IMR-90 (cell line): Measurements from ENCODE around the gene HIVEP1. TPM values are rescaled to one million over a fixed set of nuclear protein-coding genes. Genes with fewer than 3 reads are reported as not detected.

ENCODE experiments used
- ATAC-seq: fragments of 200-7000 bp; cut with Tn5 transposase; 2 replicates; pipeline ENCODE4 v1.9.1; 2020; ENCODE audit warnings: low read depth, mild to moderate bottlenecking, moderate library complexity
- BruUV-seq: library from RNA; stranded (reverse); fragments of 400-500 nt; replicated peaks from 2 replicates; lab custom pipeline; 2021; lab: Mats Ljungman, UMichigan
- CTCF ChIA-PET: fragments of 300-600 bp; formaldehyde crosslinking; extraction: SDS; loops from one replicate; lab custom pipeline; 2021; ENCODE audit warnings: antibody characterized with exemption; lab: Yijun Ruan, JAX
- POLR2A ChIA-PET: fragments of 300-600 bp; sonication (Branson Sonifier 250); formaldehyde crosslinking; loops from one replicate; lab custom pipeline; 2022; ENCODE audit warnings: antibody characterized with exemption; ENCODE audit not compliant: unreplicated experiment; lab: Charles Lee
- DNase-seq: peaks from one replicate; pipeline ENCODE4 v3.0.0; 2013
- H2AFZ ChIP-seq: replicated peaks from 2 replicates; pipeline ENCODE3; 2013; ENCODE audit warnings: low read length, mild to moderate bottlenecking; ENCODE audit not compliant: poor library complexity
- H2AK5ac ChIP-seq: 2 replicates; pipeline ENCODE4 v1.6.1; 2013; ENCODE audit warnings: low read depth, low read length, inconsistent platforms
- H2AK9ac ChIP-seq: replicated peaks from 2 replicates; pipeline ENCODE3; 2013; ENCODE audit warnings: mild to moderate bottlenecking, low read depth, low read length, moderate library complexity; ENCODE audit not compliant: poor library complexity
- H2BK120ac ChIP-seq: 2 replicates; pipeline ENCODE4 v1.6.1; 2013; ENCODE audit warnings: low read depth, low read length, inconsistent platforms
- H2BK15ac ChIP-seq: 3 replicates; pipeline ENCODE4 v1.6.1; 2013; ENCODE audit warnings: low read depth, low read length, inconsistent platforms
- H2BK20ac ChIP-seq: 2 replicates; pipeline ENCODE4 v1.6.1; 2013; ENCODE audit warnings: low read depth, mild to moderate bottlenecking, inconsistent platforms, low read length, moderate library complexity
- H2BK5ac ChIP-seq: 2 replicates; pipeline ENCODE4 v1.6.1; 2013; ENCODE audit warnings: mild to moderate bottlenecking, low read depth, low read length, inconsistent platforms; ENCODE audit not compliant: poor library complexity, severe bottlenecking
- H3K14ac ChIP-seq: replicated peaks from 2 replicates; pipeline ENCODE4 v1.6.1; 2013; ENCODE audit warnings: low read depth, low read length, inconsistent platforms
- H3K18ac ChIP-seq: 2 replicates; pipeline ENCODE4 v1.6.1; 2013; ENCODE audit warnings: low read depth, low read length, control low read depth
- H3K23ac ChIP-seq: 2 replicates; pipeline ENCODE4 v1.6.1; 2013; ENCODE audit warnings: low read depth, low read length, inconsistent platforms
- H3K27ac ChIP-seq: 2 replicates; pipeline ENCODE4 v1.5.1; 2013; ENCODE audit warnings: mild to moderate bottlenecking, control low read depth, low read length; ENCODE audit not compliant: insufficient read depth
- H3K27me3 ChIP-seq: 2 replicates; pipeline ENCODE4 v1.6.1; 2013; ENCODE audit warnings: low read length; ENCODE audit not compliant: control insufficient read depth, insufficient read depth
- H3K36me3 ChIP-seq: 2 replicates; pipeline ENCODE4 v1.6.1; 2013; ENCODE audit warnings: low read length, mixed read lengths; ENCODE audit not compliant: control insufficient read depth, insufficient read depth
- H3K4ac ChIP-seq: 2 replicates; pipeline ENCODE4 v1.6.1; 2013; ENCODE audit warnings: low read depth, low read length, inconsistent platforms
- H3K4me1 ChIP-seq: 2 replicates; pipeline ENCODE4 v1.6.1; 2013; ENCODE audit warnings: low read length, mixed read lengths; ENCODE audit not compliant: control insufficient read depth, insufficient read depth
- H3K4me2 ChIP-seq: 2 replicates; pipeline ENCODE4 v1.6.1; 2013; ENCODE audit warnings: low read depth, mild to moderate bottlenecking, control low read depth, low read length, moderate library complexity
- H3K4me3 ChIP-seq: 2 replicates; pipeline ENCODE4 v1.5.1; 2013; ENCODE audit warnings: low read depth, mild to moderate bottlenecking, control low read depth, low read length, moderate library complexity; ENCODE audit not compliant: insufficient read depth
- H3K56ac ChIP-seq: 2 replicates; pipeline ENCODE4 v1.6.1; 2013; ENCODE audit warnings: low read length, inconsistent platforms; ENCODE audit not compliant: insufficient read depth; ENCODE audit errors: extremely low read depth
- H3K79me1 ChIP-seq, 2 experiments: 2 replicates each; pipeline ENCODE4 v1.6.1; 2013; ENCODE audit warnings: low read length in 2 of 2, inconsistent platforms in 1 of 2, low read depth in 1 of 2
- H3K9ac ChIP-seq: 2 replicates; pipeline ENCODE4 v1.6.1; 2013; ENCODE audit warnings: low read depth, low read length, control low read depth
- H3K9me1 ChIP-seq: 2 replicates; pipeline ENCODE4 v1.6.1; 2013; ENCODE audit warnings: low read length, inconsistent platforms; ENCODE audit not compliant: insufficient read depth
- H3K9me3 ChIP-seq: 2 replicates; pipeline ENCODE4 v1.6.1; 2013; ENCODE audit warnings: low read length; ENCODE audit not compliant: control insufficient read depth, insufficient read depth
- H4K20me1 ChIP-seq: 2 replicates; pipeline ENCODE4 v1.6.1; 2013; ENCODE audit warnings: low read length, inconsistent platforms; ENCODE audit not compliant: insufficient read depth
- H4K5ac ChIP-seq: 2 replicates; pipeline ENCODE4 v1.6.1; 2013; ENCODE audit warnings: mild to moderate bottlenecking, low read depth, low read length, control low read depth
- H4K8ac ChIP-seq, 2 experiments: 2 replicates each; pipeline ENCODE4 v1.6.1; 2013; ENCODE audit warnings: low read depth in 2 of 2, low read length in 2 of 2, control low read depth in 1 of 2, inconsistent platforms in 1 of 2
- H4K91ac ChIP-seq: 2 replicates; pipeline ENCODE4 v1.6.1; 2013; ENCODE audit warnings: low read depth, low read length, inconsistent platforms; ENCODE audit not compliant: insufficient read depth
- CEBPB ChIP-seq: IDR thresholded peaks from 2 replicates; pipeline ENCODE4 v1.6.1; 2012; ENCODE audit warnings: low read depth, low read length, improper control_type of control experiment
- CHD1 ChIP-seq: IDR thresholded peaks from 2 replicates; pipeline ENCODE4 v1.6.1; 2012; ENCODE audit warnings: low read depth, low read length, improper control_type of control experiment
- WGBS, 2 experiments: methylation state at CpG; one replicate each; pipeline versions ENCODE4 v1.1.5 to v1.1.7; 2013; ENCODE audit warnings: missing lambda C conversion rate in 2 of 2; ENCODE audit not compliant: insufficient read length in 1 of 2; ENCODE audit errors: extremely low coverage in 2 of 2; 5-methylcytosine and 5-hydroxymethylcytosine counted together
- dilution Hi-C: fragments of 300-500 bp; cut with HindIII; formaldehyde crosslinking; loops from one replicate; pipeline ENCODE4 v1.14.3; 2018; ENCODE audit warnings: low sequenced_read_pairs; ENCODE audit not compliant: unreplicated experiment
- in situ Hi-C: fragments of 300-500 bp; cut with MboI; formaldehyde crosslinking; loops from 3 replicates; pipeline ENCODE4 v1.14.3; 2019; ENCODE audit warnings: low sequenced_read_pairs, inconsistent platforms, mixed read lengths
- intact Hi-C: fragments of 100-400 bp; cut with micrococcal nuclease; formaldehyde crosslinking; loops from 2 replicates; pipeline ENCODE4 v1.10.0; 2022
- polyA plus RNA-seq, 3 experiments: library from polyadenylated mRNA; depleted of rRNA; stranded (reverse); fragments of >200 nt; gene quantifications; 2 replicates each; pipeline ENCODE4 v1.2.3, GENCODE V29; 2012; ENCODE audit warnings: low replicate concordance in 1 of 3
- total RNA-seq: library from RNA; depleted of rRNA; stranded (reverse); fragments of >200 nt; gene quantifications from 2 replicates; pipeline ENCODE4 v1.2.3, GENCODE V29; 2012
- TF ChIP-seq, protein P1 (sequence below): fragments of 150-350 bp; IDR thresholded peaks from 2 replicates; pipeline ENCODE4 v1.6.1; 2016; ENCODE audit warnings: low read depth, mild to moderate bottlenecking, low read length, moderate library complexity, borderline replicate concordance

HIVEP1 gene
- total and polyA plus RNA-seq, 2 of the 4 experiments (the other 2 are of a cell fraction), result 13.0 to 17.2 TPM

DNA sequence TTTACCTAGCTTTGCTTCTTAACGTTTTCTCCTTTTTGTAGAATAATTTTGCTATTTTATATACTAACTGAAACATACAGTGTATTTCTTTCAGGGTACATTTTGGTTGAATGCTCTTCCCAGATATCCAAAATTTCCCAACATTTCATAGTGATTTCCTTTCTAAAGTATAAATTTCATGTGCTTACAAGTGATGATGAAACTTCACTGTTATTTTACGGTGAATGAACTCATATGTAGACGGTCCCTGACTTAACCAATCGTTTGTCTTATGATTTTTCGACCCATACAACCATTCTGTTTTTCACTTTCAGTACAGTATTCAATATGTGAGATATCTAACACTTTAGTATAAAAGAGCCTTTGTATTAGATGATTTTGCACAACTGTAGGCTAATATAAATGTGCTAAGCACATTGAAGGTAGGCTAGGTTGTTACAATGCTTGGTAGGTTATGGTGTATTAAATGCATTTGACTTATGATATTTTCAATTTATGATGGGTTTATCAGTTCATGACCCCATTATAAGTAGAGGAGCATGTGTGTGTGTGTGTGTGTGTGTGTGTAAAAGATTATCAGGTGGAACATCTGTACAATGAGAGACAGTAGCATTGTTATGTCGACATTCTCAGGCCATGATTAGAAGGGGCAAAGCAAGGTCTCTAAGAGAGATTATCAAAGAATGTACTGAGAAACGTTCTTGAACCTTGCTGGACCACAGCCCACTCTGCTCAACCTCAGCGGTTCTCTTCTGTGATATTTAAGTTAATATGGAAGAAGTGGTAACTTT is 20.9 kb downstream of the HIVEP1 start:
- Histone ChIP-seq H2AK9ac (no peak overlapping the region), H3K14ac (no peak overlapping the region), H2BK15ac (no peak overlapping the region), H3K56ac (no peak overlapping the region), H2BK20ac (no peak overlapping the region), H2AK5ac (no peak overlapping the region), H2BK120ac (no peak overlapping the region), H3K4ac (no peak overlapping the region), H3K27me3 (no peaks in the 10 kb centered on the region), H4K91ac (no peak overlapping the region), H3K18ac (no peak overlapping the region), H3K4me1 (peaks cover 11% of the 10 kb centered on the region), H3K36me3 (peaks cover 3% of the 10 kb centered on the region; the same call in 1 of the 2 replicates), H3K9ac (no peak overlapping the region), H3K4me2 (no peak overlapping the region), H3K9me3 (no peaks in the 10 kb centered on the region), H2BK5ac (no peak overlapping the region), H3K4me3 (no peak overlapping the region), H4K20me1 (peaks cover 5% of the 10 kb centered on the region; the same call in 1 of the 2 replicates), H4K5ac (no peak overlapping the region; the same call in 1 of the 2 replicates), H3K23ac (0 out of 2 replicates have a peak overlapping the region, but pooled peaks have one; percentile 11), H2AFZ (no peak overlapping the region), H3K79me1 (peaks cover 27 to 53% of the 10 kb centered on the region in 2 experiments), H3K27ac (no peak overlapping the region), H3K9me1 (peaks cover 14% of the 10 kb centered on the region; the same call in 1 of the 2 replicates), H4K8ac (no peak overlapping the region)
- BruUV-seq, result no TSS peak
- no CpG with 5 or more reads among the region's 8 CpGs for WGBS, 2 experiments
- DNase-seq (no peak), ATAC-seq (no peak)
- in situ Hi-C loops, result no loop called here
- intact Hi-C loops, result no loop called here
- TF ChIP-seq CEBPB (0 out of 2 replicates have a peak, but pooled peaks have one; percentile 25), CHD1 (no peak)
- TF ChIP-seq, protein P1, sequence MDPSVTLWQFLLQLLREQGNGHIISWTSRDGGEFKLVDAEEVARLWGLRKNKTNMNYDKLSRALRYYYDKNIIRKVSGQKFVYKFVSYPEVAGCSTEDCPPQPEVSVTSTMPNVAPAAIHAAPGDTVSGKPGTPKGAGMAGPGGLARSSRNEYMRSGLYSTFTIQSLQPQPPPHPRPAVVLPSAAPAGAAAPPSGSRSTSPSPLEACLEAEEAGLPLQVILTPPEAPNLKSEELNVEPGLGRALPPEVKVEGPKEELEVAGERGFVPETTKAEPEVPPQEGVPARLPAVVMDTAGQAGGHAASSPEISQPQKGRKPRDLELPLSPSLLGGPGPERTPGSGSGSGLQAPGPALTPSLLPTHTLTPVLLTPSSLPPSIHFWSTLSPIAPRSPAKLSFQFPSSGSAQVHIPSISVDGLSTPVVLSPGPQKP, result no peak
- CTCF ChIA-PET, result no interaction called here
- POLR2A ChIA-PET, result no interaction called here
- dilution Hi-C loops, result no loop called here
